ENCODE results near the gene CTXND1.
A peak's percentile ranks its signal among the peaks of the same experiment; 100 is the strongest.

The CTXND1 gene

GRCh38 chr15:80152180-80152895, 99.7 kb downstream of the CTXND1 start:
- in situ Hi-C loops (cut with MboI; ENCODE audit: low sequenced_read_pairs) = loop anchor here (25.0 kb wide), 1 partner anchor 815 kb away; no protein-coding TSS in a partner anchor
- peak; percentile 99 to 100 for DNase-seq (ENCODE audit: low spot score in 2 of 2)

GRCh38 chr15:80151576-80151975, 100.4 kb downstream of the CTXND1 start:
- Histone ChIP-seq H3K27me3 (ENCODE audit: low read depth) (no peaks in the 10 kb centered on the region), H3K9me3 (no peaks in the 10 kb centered on the region), H3K4me3 (no peak overlapping the region), H3K36me3 (replicated peaks) (no peaks in the 10 kb centered on the region), H3K4me1 (peaks cover 8% of the 10 kb centered on the region)
- in situ Hi-C loops (cut with MboI; ENCODE audit: low sequenced_read_pairs) = loop anchor here (25.0 kb wide), 1 partner anchor 814 kb away; no protein-coding TSS in a partner anchor
- DNase-seq (ENCODE audit: low spot score in 2 of 2) = no peak

More at GRCh38 chr15:80152180-80152895, 99.7 kb downstream of the CTXND1 start:
- Histone ChIP-seq H3K27me3 (ENCODE audit: low read depth) (no peaks in the 10 kb centered on the region), H3K9me3 (no peaks in the 10 kb centered on the region), H3K36me3 (replicated peaks) (no peaks in the 10 kb centered on the region), H3K4me1 (peaks cover 8% of the 10 kb centered on the region), H3K4me3 (peak overlapping the region; percentile 70)

GRCh38 chr15:80151148-80151547, 100.9 kb downstream of the CTXND1 start:
- in situ Hi-C loops (cut with MboI; ENCODE audit: low sequenced_read_pairs) = loop anchor here (25.0 kb wide), 1 partner anchor 814 kb away; no protein-coding TSS in a partner anchor
- Histone ChIP-seq H3K9me3 (no peaks in the 10 kb centered on the region), H3K27me3 (ENCODE audit: low read depth) (no peaks in the 10 kb centered on the region), H3K36me3 (replicated peaks) (no peaks in the 10 kb centered on the region), H3K4me3 (no peak overlapping the region), H3K4me1 (peaks cover 8% of the 10 kb centered on the region)
- no peak for DNase-seq (ENCODE audit: low spot score in 2 of 2)
